Measurements from ENCODE around the gene NECTIN1.
"Not testable (repeated sequence)": the region's sequence is repeated elsewhere in the genome, so short reads cannot be mapped to it uniquely, and the experiment has no call there.

Gene NECTIN1

DNA sequence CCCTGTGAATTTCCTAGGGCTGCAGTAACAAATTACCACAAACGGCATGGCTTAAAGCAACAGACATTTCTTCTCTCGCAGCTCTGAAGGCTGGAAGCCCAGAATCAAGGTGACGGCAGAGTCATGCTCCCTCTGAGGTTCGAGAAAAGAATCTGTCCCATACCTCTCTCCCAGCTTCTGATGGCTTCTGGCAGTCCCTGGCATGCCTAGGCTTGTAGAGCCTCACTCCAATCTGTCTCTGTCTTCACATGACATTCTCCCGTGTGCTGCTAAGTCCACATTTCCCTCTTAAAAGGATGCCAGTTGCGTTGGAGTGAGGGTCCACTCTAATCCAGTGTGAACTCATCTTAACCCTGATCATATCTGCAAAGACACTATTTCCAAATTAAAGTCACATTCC is 116.2 kb downstream of the NECTIN1 start:
- DNase-seq, result no peak

DNA sequence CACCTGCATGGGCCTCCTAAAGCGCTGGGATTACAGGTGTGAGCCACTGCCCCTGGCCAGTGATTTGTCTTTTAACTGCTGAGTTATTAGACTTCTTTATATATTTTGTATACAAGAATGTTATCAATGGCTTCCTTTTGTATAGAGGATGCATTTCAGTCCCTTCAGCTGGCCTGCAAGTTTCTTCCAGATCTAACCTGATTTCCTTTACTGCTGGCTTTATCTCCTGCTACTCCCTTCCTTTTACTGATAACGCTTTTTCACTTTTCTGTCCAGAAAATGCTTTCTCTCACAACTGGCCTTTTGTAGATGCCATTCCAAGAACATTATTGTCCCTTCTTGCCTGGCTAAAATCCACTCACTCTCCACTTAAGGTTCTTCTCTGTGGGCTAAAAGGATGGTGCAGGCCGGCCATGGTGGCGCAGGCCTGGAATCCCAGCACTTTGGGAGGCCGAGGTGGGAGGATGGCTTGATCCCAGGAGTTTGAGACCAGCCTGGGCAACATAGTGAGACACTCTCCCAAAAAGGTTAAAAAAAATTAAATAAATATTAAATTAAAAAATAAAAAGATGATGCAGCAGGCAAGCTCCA is 118.1 kb downstream of the NECTIN1 start:
- DNase-seq, result no peak

DNA sequence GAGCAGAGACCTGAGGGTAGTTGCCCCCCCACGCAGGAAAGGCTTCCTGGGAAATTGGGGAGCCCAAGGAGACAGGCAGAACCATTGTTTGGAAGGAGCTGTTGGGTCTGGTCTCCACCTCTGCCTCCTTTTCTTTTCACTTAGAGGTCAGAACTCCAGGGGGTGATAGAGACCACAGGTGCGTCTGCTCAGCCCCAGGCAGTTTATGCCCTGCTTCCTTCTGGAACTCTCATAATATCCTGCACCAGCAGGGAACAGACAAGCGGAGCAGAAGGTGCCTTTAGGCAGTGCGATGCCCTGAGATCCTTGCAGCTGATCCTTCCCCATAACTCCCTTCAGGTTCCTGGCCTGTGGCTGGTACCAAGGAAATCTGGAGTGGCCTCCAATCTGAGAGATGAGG is 120.2 kb downstream of the NECTIN1 start:
- DNase-seq, result no peak

DNA sequence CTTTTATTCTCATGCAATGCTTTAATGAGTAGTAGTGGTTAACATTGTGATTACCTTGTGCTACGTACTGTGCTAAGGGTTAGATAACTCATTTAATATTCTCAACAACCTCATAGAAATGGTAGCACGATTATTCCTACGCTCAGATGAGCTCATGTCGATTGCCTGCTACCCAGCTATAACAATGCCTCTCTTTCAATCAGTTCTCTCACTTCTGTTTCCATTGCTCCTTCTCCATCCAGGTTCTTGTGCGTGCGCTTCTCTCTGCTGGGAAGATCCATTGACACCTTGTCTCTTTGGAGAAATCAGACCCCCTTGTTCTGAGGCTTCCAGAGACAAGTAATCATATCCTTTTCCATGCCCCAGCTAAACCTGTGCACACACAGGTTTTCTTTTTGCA is 120.8 kb downstream of the NECTIN1 start:
- no peak for DNase-seq

DNA sequence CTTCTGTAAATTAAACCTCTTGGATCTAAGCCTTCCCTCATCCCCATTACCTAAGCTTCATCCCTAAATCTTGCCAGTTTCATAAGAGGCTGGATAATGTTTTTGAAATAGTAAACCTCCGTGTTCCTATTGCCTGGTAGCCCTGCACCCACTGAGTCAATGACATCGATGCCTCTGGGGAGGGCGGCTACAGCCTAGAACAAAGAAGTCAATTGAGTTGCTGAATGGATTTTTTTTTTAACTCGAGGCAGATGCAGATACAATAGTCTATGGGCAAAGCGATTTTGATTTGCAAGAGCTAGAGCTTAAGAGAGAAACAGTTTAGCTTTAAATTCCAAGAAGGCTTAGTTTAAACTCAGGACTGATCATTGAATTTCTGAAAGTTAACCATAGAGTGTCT is 121.3 kb downstream of the NECTIN1 start:
- DNase-seq, result no peak

DNA sequence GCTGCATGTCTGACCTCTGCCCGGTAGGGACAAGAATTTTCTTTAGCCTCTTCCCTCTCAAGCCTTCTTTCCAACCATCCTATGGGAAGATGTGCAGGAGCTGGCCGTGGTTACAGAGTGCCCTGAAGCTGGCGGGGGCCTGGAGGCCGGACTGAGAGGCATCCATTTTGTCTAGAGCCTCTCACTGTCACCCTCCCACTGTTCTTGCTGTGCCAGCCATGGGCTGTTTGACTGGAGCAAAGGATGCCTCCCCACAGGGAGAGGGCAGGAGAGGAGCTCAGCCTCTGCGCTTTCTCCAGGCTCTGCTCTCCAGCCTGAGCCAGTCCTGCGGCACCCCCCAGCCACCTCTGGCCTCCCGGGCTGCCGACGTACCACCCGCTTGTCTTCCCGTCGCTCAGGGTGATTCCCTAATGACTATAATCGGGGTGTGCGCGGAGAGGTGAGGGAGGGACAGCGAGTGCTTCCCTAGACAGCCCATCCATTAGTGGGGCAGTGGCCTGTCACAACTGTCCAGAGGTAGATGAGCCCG is 123.8 kb downstream of the NECTIN1 start:
- DNase-seq, result no peak

DNA sequence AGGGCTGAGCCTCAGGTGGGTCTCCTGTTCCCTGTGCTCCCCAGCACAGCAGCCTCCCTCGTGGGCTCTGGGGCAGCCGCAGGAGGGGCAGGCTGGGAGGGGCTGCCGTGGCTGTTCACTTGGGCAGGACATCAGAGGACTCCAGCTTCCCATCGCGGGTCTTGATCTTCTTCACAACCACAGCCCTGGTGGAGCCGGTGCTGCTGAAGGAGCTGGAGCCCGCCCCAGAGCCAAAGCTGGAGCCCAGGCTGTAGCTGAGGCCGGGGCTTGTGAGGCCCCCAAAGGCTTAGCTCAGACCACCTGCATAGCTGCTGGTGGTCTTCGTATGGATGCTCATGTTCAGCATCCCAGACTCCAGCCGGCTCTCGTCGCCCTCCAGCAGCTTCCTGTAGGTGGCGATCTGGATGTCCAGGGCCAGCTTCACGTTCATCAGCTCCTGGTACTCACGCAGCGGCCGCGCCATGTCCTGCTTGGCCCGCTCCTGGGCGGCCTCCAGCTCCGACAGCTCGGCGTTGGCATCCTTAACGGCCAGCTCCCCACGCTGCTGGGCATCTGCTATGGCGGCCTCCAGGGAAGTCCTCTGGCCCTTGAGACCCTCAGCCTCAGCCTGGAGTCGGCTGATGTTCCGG is 126.1 kb downstream of the NECTIN1 start:
- no peak for DNase-seq

DNA sequence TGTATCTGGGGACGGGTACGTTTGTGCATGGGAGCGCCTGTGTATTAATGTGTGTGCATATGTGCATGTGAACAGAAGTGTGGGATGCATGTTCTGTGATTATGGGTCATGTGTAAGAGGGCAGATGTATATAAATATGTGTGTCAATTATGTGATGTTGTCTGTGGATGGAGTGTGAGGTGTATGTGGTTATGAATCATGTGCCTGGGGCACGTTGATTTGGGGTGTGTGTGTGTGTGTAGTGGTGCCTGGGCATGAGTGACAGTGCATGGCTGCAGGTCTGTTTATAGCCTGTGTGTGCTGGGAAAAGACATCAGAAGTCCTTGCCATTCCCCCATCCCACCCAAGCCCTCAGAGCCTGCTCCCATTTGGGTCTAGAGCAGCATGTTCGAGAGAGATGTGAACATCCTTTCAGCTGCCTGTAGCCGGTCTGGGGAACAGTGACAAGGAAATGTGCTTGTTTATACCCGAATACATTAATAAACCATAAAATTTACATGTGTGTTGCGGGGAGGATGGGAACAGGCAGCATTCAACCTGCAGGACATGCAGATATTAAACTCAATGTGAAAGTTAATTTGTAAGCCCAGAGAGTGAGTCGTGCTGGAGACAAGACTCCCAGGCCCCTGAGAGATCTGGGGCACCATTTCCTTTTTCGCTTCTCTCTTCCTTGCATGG is 129.0 kb downstream of the NECTIN1 start:
- DNase-seq, result no peak

DNA sequence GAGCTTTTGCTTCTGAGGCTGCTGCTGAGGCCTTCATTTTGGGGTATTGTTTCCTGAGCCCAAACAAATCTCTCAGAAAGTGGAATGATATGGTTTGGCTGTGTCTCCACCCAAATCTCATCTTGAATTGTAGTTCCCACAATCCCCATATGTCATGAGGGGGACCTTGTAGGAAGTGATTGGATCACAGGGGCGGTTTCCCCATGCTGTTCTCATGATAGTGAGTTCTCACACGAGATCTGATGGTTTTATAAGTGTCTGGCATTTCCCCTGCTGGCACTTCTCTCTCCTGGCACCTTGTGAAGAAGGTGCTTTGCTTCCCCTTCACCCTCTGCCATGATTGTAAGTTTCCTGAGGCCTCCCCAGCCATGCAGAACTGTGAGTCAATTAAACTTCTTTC is 133.1 kb downstream of the NECTIN1 start:
- DNase-seq, result not testable (repeated sequence)

DNA sequence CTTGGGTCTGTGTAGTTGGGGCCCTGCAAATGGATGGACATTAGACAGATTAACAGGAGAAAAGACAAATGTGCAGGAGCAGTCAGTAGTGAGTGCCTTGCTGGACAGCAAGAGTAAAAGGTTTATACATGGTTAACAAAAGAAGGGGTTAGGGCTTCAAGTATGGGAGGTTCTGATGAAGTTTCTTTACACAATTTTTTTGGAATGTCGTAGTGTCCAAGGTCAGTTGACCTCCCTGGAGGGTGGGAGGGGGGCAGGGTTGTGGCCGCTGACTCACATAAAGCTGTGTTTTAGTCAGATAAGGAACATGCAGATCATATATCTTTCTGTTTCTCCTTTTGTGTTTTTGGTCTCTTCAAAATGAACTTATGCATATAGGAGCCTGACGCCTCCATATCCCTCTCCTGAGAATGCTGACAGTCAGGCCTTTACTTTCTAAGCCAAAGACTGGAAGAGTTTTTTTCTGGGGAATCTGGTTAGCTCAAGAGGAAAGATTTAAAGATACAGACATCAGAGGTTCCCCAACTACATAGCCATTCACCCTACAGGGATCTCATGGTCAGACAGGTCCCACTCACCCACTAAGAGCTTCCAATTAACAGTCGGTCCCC is 134.3 kb downstream of the NECTIN1 start:
- DNase-seq, result no peak

DNA sequence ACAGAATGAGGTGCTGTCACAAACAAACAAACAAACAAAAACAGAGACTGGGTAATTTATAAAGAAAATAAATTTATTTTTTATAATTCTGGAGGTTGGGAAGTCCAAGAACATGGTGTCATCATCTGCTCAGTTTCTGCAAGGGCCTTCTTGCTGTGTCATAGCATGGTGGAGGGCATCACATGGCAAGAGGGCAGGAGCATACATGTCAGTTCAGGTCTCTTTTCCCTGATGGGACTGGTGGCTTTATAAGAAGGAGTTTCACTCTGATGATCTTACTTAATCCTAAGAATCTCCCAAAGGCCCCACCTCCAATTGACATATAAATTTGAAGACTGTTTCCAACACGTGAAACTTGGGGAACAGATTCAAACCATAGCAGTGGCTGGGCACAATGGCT is 135.7 kb downstream of the NECTIN1 start:
- no peak for DNase-seq

DNA sequence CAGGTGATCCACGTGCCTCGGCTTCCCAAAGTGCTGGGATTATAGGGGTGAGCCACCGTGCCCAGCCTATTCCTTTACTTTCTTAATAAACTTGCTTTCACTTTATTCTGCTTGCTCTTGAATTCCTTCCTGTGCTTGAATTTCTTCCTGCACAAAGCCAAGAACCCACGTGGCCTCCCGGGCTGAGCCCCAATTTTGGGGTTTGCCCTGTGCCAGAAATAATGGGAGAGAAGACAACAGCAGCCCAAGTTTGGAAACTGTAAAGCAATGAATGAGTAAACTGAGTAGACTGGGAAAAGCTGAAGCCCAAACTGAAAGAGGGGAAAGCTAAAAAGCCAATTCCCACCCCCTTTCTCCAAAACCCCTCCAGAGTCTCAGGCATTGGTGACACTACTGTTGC is 136.4 kb downstream of the NECTIN1 start:
- no peak for DNase-seq

DNA sequence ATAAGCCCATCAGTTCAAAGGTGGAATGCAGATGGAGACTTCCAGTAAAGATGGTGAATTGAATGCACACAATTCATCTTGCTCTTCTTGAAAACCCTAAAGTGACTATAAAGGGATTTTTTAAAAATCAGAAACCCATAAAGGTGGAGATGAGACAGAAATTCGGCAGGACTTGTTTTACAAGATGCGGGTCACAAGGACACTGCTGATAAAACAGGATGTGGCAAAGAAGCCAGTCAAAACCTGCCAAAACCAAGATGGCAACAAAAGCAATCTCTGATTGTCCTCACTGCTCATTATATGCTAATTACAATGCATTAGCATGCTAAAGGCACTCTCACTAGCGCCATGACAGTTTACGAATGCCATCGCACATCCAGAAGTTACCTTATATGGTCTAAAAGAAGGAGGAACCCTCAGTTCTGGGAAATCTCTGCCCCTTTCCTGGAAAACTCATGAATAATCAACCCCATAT is 137.1 kb downstream of the NECTIN1 start:
- DNase-seq, result no peak

DNA sequence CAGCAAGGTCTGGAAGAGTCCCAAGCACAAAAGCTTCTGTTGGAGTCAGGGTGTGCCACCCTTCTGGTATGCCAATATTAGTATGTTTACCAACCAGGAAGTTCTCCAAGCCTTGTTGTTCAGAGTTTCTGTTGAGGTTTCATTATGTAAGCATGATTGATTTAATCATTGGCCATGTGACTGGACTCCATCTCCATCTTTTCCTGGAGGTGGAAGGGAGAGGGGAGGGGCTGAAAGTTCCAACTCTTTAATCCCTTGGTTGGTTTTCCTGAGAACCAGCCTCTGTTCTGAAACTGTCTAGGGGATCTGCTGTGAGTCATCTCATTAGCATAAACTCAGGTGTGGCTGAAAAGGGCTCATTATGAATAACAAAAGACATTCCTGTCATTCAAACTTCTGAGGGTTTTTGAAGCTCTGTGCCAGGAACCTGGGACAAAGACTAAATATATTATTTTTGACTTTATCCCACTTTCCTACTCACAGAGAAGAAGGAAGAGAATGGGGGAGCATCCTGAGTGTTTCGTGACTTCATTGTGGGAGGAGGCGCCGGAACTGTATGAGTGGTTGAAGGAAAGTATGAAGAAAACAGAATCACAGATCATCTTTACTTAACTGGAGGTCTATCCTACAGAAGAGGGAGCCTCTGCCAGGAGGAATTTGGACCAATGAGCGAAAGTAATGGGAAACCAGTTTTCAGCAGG is 138.2 kb downstream of the NECTIN1 start:
- DNase-seq, result no peak

DNA sequence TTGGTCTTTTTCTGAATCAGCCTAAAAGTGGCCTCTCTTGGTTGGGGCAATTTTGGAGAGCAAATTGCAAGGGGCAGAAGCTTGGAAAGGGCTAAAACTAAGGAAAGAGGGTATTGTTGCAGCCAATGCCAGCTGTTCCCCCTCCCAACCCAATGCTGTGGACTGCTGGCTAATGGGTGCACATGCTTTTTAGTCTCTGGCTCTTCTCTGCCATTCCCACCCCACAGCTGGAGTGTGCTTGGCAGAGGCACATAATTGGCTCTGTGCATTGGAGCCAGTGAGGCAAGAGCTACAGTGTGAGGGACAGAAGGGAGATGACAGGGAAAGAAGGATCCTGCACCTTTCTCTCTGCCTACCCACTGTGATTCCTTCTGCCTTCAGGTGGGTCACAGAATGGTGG is 140.0 kb downstream of the NECTIN1 start:
- no peak for DNase-seq
